ENCODE results near the gene ARFGAP3. TPM values are rescaled to one million over a fixed set of nuclear protein-coding genes. Genes with fewer than 3 reads are reported as not detected.
"Not testable (repeated sequence)": the region's sequence is repeated elsewhere in the genome, so short reads cannot be mapped to it uniquely, and the experiment has no call there.

The ARFGAP3 gene
- total RNA-seq, 1 donor from 2014 or later, result 53.7 TPM

DNA sequence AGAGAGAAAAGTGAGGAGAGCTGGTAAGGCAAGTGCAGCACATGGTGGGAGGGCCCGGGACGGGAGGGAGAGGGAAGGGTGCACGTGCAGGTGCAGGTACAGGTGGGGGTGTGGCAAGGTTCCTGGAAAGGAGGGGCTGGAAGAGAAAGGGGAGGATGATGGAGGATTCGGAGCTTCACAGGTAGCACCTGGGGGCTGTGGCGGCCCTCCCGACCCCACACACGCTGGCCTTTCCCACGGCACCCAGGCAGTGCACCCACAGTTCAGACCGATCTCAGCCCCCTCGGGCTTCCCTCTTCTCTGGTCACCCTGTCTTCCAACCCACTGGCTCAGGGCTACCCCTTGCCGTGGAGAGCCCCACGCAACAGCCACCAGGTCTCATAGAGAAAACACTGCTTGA lies 69.1 kb downstream of the ARFGAP3 start:
- H3K4me3 ChIP-seq, result no peak overlapping the region
- no peak for ATAC-seq
- no peaks in the 10 kb centered on the region for H3K27me3 ChIP-seq
- H3K27ac ChIP-seq, result no peak overlapping the region
- TF ChIP-seq, protein P1, sequence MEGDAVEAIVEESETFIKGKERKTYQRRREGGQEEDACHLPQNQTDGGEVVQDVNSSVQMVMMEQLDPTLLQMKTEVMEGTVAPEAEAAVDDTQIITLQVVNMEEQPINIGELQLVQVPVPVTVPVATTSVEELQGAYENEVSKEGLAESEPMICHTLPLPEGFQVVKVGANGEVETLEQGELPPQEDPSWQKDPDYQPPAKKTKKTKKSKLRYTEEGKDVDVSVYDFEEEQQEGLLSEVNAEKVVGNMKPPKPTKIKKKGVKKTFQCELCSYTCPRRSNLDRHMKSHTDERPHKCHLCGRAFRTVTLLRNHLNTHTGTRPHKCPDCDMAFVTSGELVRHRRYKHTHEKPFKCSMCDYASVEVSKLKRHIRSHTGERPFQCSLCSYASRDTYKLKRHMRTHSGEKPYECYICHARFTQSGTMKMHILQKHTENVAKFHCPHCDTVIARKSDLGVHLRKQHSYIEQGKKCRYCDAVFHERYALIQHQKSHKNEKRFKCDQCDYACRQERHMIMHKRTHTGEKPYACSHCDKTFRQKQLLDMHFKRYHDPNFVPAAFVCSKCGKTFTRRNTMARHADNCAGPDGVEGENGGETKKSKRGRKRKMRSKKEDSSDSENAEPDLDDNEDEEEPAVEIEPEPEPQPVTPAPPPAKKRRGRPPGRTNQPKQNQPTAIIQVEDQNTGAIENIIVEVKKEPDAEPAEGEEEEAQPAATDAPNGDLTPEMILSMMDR (IDR thresholded peaks at IDR 0.05), result no peak
- intact Hi-C loops (cut with DNase I), result no loop called here
- no peaks in the 10 kb centered on the region for H3K36me3 ChIP-seq
- H3K9me3 ChIP-seq, result no peaks in the 10 kb centered on the region
- no peak for DNase-seq
- H3K4me1 ChIP-seq, result peaks cover 3% of the 10 kb centered on the region

DNA sequence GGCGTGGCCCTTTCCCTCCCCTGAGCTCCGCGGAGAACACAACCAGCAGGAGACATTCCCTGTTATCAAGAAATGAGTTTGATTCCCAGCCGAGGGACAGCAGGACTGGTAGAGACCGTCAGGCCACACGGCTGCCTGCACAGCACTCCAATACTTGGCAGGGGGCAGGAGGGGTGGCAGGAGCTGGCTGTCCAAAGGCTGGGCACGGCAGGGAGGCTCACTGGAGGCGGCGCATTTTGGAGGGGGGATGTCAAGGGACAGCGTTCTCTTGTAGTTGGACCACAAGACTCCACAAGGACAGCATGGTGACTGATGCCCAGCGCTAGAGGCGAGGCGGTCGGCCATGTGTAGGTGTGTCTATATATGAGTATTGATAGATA lies 69.7 kb downstream of the ARFGAP3 start:
- no peak overlapping the region for H3K27ac ChIP-seq
- no peaks in the 10 kb centered on the region for H3K27me3 ChIP-seq
- TF ChIP-seq, protein P1 (IDR thresholded peaks at IDR 0.05), result no peak
- peaks cover 3% of the 10 kb centered on the region for H3K4me1 ChIP-seq
- H3K36me3 ChIP-seq, result no peaks in the 10 kb centered on the region
- DNase-seq (no peak), ATAC-seq (no peak)
- H3K4me3 ChIP-seq, result no peak overlapping the region
- intact Hi-C loops (cut with DNase I), result no loop called here
- H3K9me3 ChIP-seq, result no peaks in the 10 kb centered on the region

DNA sequence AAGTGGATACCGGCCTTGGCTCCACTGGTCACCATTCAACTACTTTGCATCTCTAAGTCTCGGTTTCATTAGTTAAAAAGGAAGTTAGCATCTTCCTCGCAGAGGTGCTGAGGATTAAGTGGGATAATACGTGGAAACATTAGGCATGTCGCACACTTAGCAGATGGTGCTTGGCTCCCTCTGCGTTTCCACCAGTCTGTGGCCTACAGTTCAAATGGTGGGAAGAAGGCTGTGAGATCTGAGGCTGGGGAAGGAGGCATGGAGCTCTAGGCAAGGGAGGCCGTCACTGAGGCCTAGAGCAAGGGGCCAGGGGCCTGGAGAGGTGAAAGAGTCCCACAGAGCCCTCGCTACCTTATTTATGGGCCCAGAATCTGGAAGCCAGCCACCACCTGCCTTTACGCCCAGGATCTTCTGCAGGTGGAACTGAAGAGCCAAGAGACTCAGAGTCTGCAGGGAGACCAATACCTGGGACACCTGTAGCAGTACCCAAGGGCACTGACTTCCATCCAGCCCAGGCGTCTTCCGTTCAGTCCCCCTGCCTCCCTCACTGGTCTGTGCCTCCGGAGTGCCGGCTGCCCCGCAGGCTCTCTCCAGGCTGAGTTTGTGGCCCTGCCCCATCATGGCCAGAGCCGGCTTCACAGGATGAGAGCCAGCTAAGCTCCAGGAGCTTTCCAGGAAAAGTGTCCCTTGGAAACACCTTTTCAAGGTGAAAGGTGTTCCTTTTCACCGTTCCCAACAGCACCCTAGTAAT lies 70.3 kb downstream of the ARFGAP3 start:
- no peak for DNase-seq
- peaks cover 3% of the 10 kb centered on the region for H3K4me1 ChIP-seq
- intact Hi-C loops (cut with DNase I), result no loop called here
- TF ChIP-seq, protein P1 (IDR thresholded peaks at IDR 0.05), result no peak
- H3K27me3 ChIP-seq, result no peaks in the 10 kb centered on the region
- H3K9me3 ChIP-seq, result no peaks in the 10 kb centered on the region
- no peak overlapping the region for H3K27ac ChIP-seq
- H3K36me3 ChIP-seq, result no peaks in the 10 kb centered on the region
- no peak overlapping the region for H3K4me3 ChIP-seq
- ATAC-seq, result no peak

DNA sequence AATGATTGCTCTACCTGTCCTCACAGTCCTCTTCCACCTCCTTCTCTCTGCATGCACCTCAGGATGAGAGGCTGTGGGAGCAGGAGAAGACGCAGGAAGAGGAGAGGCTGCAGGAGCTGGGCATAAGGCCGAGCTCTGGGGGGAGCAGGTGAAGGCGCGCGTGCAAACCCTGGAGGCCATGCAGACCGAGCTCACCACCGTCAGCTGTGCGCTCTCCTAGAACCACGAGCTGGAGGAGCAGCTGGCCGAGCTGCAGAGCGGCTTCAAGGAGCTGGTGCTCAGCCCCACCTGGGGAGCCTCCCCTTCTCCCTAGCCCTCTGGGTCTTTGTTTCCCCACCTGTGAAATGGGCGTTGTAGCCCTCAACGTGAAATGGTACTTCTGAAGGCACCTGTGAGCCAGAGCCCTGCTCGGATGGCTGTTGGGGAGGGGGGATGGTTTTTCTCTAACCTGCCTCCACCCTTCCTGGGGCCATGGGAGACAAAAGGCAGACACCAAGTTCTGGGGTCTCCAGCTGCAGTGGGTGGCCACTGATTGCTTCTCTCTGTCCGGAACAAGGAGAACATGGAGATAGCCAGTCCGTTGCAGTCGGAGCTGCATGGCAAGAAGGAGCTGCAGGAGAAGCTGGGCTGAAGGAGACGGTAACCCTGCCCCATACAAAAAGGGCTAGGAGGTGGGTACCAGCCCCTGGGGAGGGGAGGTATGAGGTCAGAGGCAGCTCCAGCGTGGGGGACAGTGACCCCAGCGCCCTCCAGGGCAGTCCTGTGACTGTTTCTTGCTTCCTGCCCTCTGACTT lies 71.2 kb downstream of the ARFGAP3 start:
- DNase-seq (no peak), ATAC-seq (no peak)
- H3K4me3 ChIP-seq, result no peak overlapping the region
- no peaks in the 10 kb centered on the region for H3K27me3 ChIP-seq
- H3K27ac ChIP-seq, result no peak overlapping the region
- no peaks in the 10 kb centered on the region for H3K4me1 ChIP-seq
- no peaks in the 10 kb centered on the region for H3K9me3 ChIP-seq
- no peaks in the 10 kb centered on the region for H3K36me3 ChIP-seq
- intact Hi-C loops (cut with DNase I), result no loop called here
- TF ChIP-seq, protein P1 (IDR thresholded peaks at IDR 0.05), result no peak

DNA sequence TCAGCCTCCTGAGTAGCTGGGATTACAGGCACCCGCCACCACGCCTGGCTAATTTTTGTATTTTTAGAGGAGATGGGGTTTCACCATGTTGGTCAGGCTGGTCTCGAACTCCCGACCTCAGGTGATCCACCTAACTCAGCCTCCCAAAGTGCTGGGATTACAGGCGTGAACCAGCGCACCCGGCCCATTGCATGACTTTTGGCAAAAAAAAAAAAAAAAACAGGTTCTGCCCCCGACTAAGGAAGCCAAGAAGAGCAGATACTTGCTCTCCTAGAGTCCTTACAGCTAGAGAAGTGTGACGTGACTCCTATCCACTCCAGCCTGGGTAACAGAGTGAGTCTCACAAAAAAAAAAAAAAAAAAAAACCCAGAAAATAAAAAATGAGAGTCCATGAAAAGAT lies 74.8 kb downstream of the ARFGAP3 start:
- H3K36me3 ChIP-seq; ATAC-seq; H3K4me3 ChIP-seq; H3K4me1 ChIP-seq; DNase-seq; H3K27me3 ChIP-seq; H3K9me3 ChIP-seq; intact Hi-C loops (cut with DNase I); H3K27ac ChIP-seq: not testable (repeated sequence)

DNA sequence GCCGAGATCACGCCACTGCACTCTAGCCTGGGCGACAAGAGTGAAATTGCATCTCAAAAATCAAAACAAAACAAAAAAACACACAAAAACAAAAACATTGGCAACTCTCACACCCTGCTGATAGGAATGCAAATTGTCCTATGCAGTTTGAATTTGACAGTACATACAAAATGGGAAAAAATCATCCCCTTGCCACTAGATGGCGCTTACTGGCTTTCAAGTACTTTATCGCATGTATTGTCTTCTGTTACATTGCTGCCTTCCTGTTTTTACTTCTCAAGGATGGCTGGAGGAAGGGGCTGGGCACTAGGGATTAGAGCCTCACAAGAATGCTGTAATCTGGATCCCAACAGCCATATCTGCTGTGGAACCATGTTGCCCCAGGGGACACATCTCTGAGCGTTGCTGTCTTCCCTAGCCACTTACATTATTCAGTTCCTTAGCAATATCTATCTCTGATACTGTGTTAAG lies 77.0 kb downstream of the ARFGAP3 start:
- DNase-seq, result no peak

More for the DNA sequence above, 77.0 kb downstream of the ARFGAP3 start:
- H3K4me3 ChIP-seq, result no peak overlapping the region
- no peaks in the 10 kb centered on the region for H3K36me3 ChIP-seq
- H3K27ac ChIP-seq, result no peak overlapping the region
- ATAC-seq, result peak; percentile 96
- no peaks in the 10 kb centered on the region for H3K27me3 ChIP-seq
- intact Hi-C loops (cut with DNase I), result no loop called here
- TF ChIP-seq, protein P1 (IDR thresholded peaks at IDR 0.05), result peak; percentile 85
- H3K9me3 ChIP-seq, result no peaks in the 10 kb centered on the region
- H3K4me1 ChIP-seq, result no peaks in the 10 kb centered on the region
